Trophoblast cell (in vitro differentiated cells and primary cell): Measurements from ENCODE around the gene ADAMTSL2.
A peak's percentile ranks its signal among the peaks of the same experiment; 100 is the strongest.

ENCODE experiments used
- DNase-seq, 2 donors: peaks; one replicate each; pipeline ENCODE4 v3.0.0-alpha.2; 2016
- H2AFZ ChIP-seq: 2 replicates; pipeline ENCODE4 v1.6.1; 2013; ENCODE audit warnings: low read length, moderate library complexity, mild to moderate bottlenecking; ENCODE audit not compliant: insufficient read depth, poor library complexity
- H2AK5ac ChIP-seq: 2 replicates; pipeline ENCODE4 v1.6.1; 2013; ENCODE audit warnings: mild to moderate bottlenecking, low read length
- H2BK120ac ChIP-seq: 2 replicates; pipeline ENCODE4 v1.6.1; 2013; ENCODE audit warnings: low read length, mild to moderate bottlenecking, moderate library complexity; ENCODE audit not compliant: insufficient read depth, poor library complexity
- H2BK12ac ChIP-seq: 2 replicates; pipeline ENCODE4 v1.6.1; 2013; ENCODE audit warnings: mild to moderate bottlenecking, low read length, moderate library complexity
- H2BK5ac ChIP-seq: 2 replicates; pipeline ENCODE4 v1.6.1; 2013; ENCODE audit warnings: low read length, low read depth, moderate library complexity, mild to moderate bottlenecking; ENCODE audit not compliant: poor library complexity
- H3K14ac ChIP-seq: 2 replicates; pipeline ENCODE4 v1.6.1; 2013; ENCODE audit warnings: mild to moderate bottlenecking, low read length
- H3K18ac ChIP-seq: 2 replicates; pipeline ENCODE4 v1.6.1; 2013; ENCODE audit warnings: mild to moderate bottlenecking, low read length
- H3K23ac ChIP-seq: 2 replicates; pipeline ENCODE4 v1.6.1; 2013; ENCODE audit warnings: low read length
- H3K27ac ChIP-seq: 2 replicates; pipeline ENCODE4 v1.5.1; 2013; ENCODE audit warnings: low read depth, mild to moderate bottlenecking, inconsistent platforms, low read length, moderate library complexity
- H3K27me3 ChIP-seq: 2 replicates; pipeline ENCODE4 v1.6.1; 2013; ENCODE audit warnings: inconsistent platforms, mild to moderate bottlenecking, low read length, moderate library complexity; ENCODE audit not compliant: insufficient read depth
- H3K36me3 ChIP-seq, 2 experiments: 1 replicate in 1 of 2; 2 replicates in 1 of 2; pipeline ENCODE4 v1.6.1; 2013; ENCODE audit warnings: low read length in 2 of 2, mild to moderate bottlenecking in 2 of 2, moderate library complexity in 1 of 2; ENCODE audit not compliant: insufficient read depth in 2 of 2, control insufficient read depth in 1 of 2
- H3K4ac ChIP-seq: 2 replicates; pipeline ENCODE4 v1.6.1; 2013; ENCODE audit warnings: low read depth, mild to moderate bottlenecking, low read length, moderate library complexity
- H3K4me1 ChIP-seq, 2 experiments: 1 replicate in 1 of 2; 2 replicates in 1 of 2; pipeline ENCODE4 v1.6.1; 2013; ENCODE audit warnings: low read length in 2 of 2, mild to moderate bottlenecking in 2 of 2, moderate library complexity in 1 of 2; ENCODE audit not compliant: insufficient read depth in 2 of 2, control insufficient read depth in 1 of 2
- H3K4me2 ChIP-seq: 2 replicates; pipeline ENCODE4 v1.6.1; 2013; ENCODE audit warnings: inconsistent platforms, mild to moderate bottlenecking, low read length, moderate library complexity
- H3K4me3 ChIP-seq: 2 replicates; pipeline ENCODE4 v1.5.1; 2013; ENCODE audit warnings: mild to moderate bottlenecking, low read depth, low read length, inconsistent platforms
- H3K79me1 ChIP-seq: one replicate; pipeline ENCODE4 v1.6.1; 2013; ENCODE audit warnings: low read length
- H3K79me2 ChIP-seq: 2 replicates; pipeline ENCODE4 v1.6.1; 2013; ENCODE audit warnings: low read length, mild to moderate bottlenecking; ENCODE audit not compliant: control insufficient read depth, insufficient read depth, poor library complexity
- H3K9ac ChIP-seq: 2 replicates; pipeline ENCODE4 v1.6.1; 2013; ENCODE audit warnings: mild to moderate bottlenecking, low read length
- H3K9me3 ChIP-seq: 2 replicates; pipeline ENCODE4 v1.6.1; 2013; ENCODE audit warnings: low read depth, mild to moderate bottlenecking, control low read depth, inconsistent platforms, low read length; ENCODE audit not compliant: insufficient read depth
- H4K12ac ChIP-seq: 2 replicates; pipeline ENCODE4 v1.6.1; 2013; ENCODE audit warnings: low read depth, mild to moderate bottlenecking, low read length, moderate library complexity
- H4K8ac ChIP-seq: 2 replicates; pipeline ENCODE4 v1.6.1; 2013; ENCODE audit warnings: low read depth, mild to moderate bottlenecking, low read length, moderate library complexity
- H4K91ac ChIP-seq: one replicate; pipeline ENCODE4 v1.6.1; 2013; ENCODE audit warnings: low read depth, mild to moderate bottlenecking, low read length, moderate library complexity
- WGBS: extraction: QIAGEN DNeasy Blood & Tissue Kit; methylation state at CpG from one replicate; pipeline ENCODE4 v1.1.7; 2013; ENCODE audit warnings: missing lambda C conversion rate; ENCODE audit not compliant: insufficient read length, insufficient coverage; ENCODE audit errors: extremely low coverage; 5-methylcytosine and 5-hydroxymethylcytosine counted together

ADAMTSL2 gene

GRCh38 chr9:133582501-133583045, 48.1 kb downstream of the ADAMTSL2 start:
- no peak overlapping the region for H4K12ac ChIP-seq
- H3K14ac ChIP-seq = no peak overlapping the region
- peak overlapping the region; percentile 57 for H2AK5ac ChIP-seq
- H2BK5ac ChIP-seq = peak overlapping the region; percentile 9
- H3K79me2 ChIP-seq = peaks cover 3% of the 10 kb centered on the region
- no peak overlapping the region for H3K4ac ChIP-seq
- H2BK12ac ChIP-seq = peak overlapping the region; percentile 62
- no peak overlapping the region for H3K18ac ChIP-seq
- no peak for DNase-seq
- no CpG with 5 or more reads among the region's 14 CpGs for WGBS
- H3K27ac ChIP-seq = no peak overlapping the region
- no peak overlapping the region for H3K4me2 ChIP-seq
- no peak overlapping the region for H2BK120ac ChIP-seq
- no peaks in the 10 kb centered on the region for H3K9me3 ChIP-seq
- H4K8ac ChIP-seq = no peak overlapping the region
- H3K4me3 ChIP-seq = no peak overlapping the region
- peaks cover 31 to 35% of the 10 kb centered on the region in 2 experiments for H3K4me1 ChIP-seq
- H3K23ac ChIP-seq = no peak overlapping the region
- peak overlapping the region; percentile 42 for H4K91ac ChIP-seq
- peaks cover 27% of the 10 kb centered on the region for H3K79me1 ChIP-seq
- H3K36me3 ChIP-seq = no peaks in the 10 kb centered on the region
- no peak overlapping the region for H3K9ac ChIP-seq
- H3K27me3 ChIP-seq = no peaks in the 10 kb centered on the region
- H2AFZ ChIP-seq = no peak overlapping the region

- no peak overlapping the region for H2BK5ac ChIP-seq
- WGBS = no CpG with 5 or more reads among the region's 3 CpGs
- H3K79me1 ChIP-seq = peaks cover 27% of the 10 kb centered on the region
- H3K9me3 ChIP-seq = no peaks in the 10 kb centered on the region
- H4K12ac ChIP-seq = no peak overlapping the region
- H3K27ac ChIP-seq = no peak overlapping the region
- H2BK12ac ChIP-seq = peak overlapping the region; percentile 9
- H4K91ac ChIP-seq = peak overlapping the region; percentile 42
- H2AK5ac ChIP-seq = peak overlapping the region; percentile 38
- no peak overlapping the region for H3K23ac ChIP-seq
- H3K27me3 ChIP-seq = no peaks in the 10 kb centered on the region
- H4K8ac ChIP-seq = no peak overlapping the region
- H3K4me2 ChIP-seq = no peak overlapping the region
- no peaks in the 10 kb centered on the region for H3K36me3 ChIP-seq
- H3K18ac ChIP-seq = no peak overlapping the region
- H2BK120ac ChIP-seq = no peak overlapping the region
- H3K79me2 ChIP-seq = peaks cover 3% of the 10 kb centered on the region
- H3K4ac ChIP-seq = no peak overlapping the region
- DNase-seq = no peak
- no peak overlapping the region for H3K9ac ChIP-seq
- peaks cover 31 to 35% of the 10 kb centered on the region in 2 experiments for H3K4me1 ChIP-seq
- no peak overlapping the region for H2AFZ ChIP-seq
- H3K14ac ChIP-seq = no peak overlapping the region
- no peak overlapping the region for H3K4me3 ChIP-seq
Measured at GRCh38 chr9:133583111-133583510, 48.6 kb downstream of the ADAMTSL2 start.

GRCh38 chr9:133583586-133583985, 49.1 kb downstream of the ADAMTSL2 start:
- Histone ChIP-seq H2AFZ (no peak overlapping the region), H3K4me2 (no peak overlapping the region), H4K12ac (no peak overlapping the region), H4K8ac (no peak overlapping the region), H3K4me1 (peaks cover 31 to 35% of the 10 kb centered on the region in 2 experiments), H3K27me3 (no peaks in the 10 kb centered on the region), H2BK12ac (peak overlapping the region; percentile 2), H3K9ac (no peak overlapping the region), H3K4me3 (no peak overlapping the region), H2BK120ac (no peak overlapping the region), H3K79me1 (peaks cover 27% of the 10 kb centered on the region), H3K27ac (no peak overlapping the region), H3K14ac (no peak overlapping the region), H4K91ac (peak overlapping the region; percentile 29), H2AK5ac (peak overlapping the region; percentile 25), H3K23ac (no peak overlapping the region), H3K4ac (no peak overlapping the region), H3K9me3 (peaks cover 4% of the 10 kb centered on the region), H3K79me2 (peaks cover 3% of the 10 kb centered on the region), H3K36me3 (no peaks in the 10 kb centered on the region), H3K18ac (no peak overlapping the region), H2BK5ac (no peak overlapping the region)
- DNase-seq = no peak
- WGBS = no CpG with 5 or more reads among the region's 23 CpGs

- H3K36me3 ChIP-seq = no peaks in the 10 kb centered on the region
- peak overlapping the region; percentile 97 for H4K91ac ChIP-seq
- no peaks in the 10 kb centered on the region for H3K27me3 ChIP-seq
- peak overlapping the region; percentile 66 for H2BK120ac ChIP-seq
- H2AFZ ChIP-seq = no peak overlapping the region
- no peak overlapping the region for H4K12ac ChIP-seq
- H3K9ac ChIP-seq = no peak overlapping the region
- H3K18ac ChIP-seq = no peak overlapping the region
- H2BK12ac ChIP-seq = peak overlapping the region; percentile 91
- peaks cover 27% of the 10 kb centered on the region for H3K79me1 ChIP-seq
- H3K4me2 ChIP-seq = no peak overlapping the region
- H3K23ac ChIP-seq = no peak overlapping the region
- H3K4me1 ChIP-seq = peaks cover 31 to 35% of the 10 kb centered on the region in 2 experiments
- H3K14ac ChIP-seq = no peak overlapping the region
- no CpG with 5 or more reads among the region's 5 CpGs for WGBS
- no peak for DNase-seq
- H3K27ac ChIP-seq = no peak overlapping the region
- H3K9me3 ChIP-seq = peaks cover 5% of the 10 kb centered on the region
- peaks cover 3% of the 10 kb centered on the region for H3K79me2 ChIP-seq
- H2BK5ac ChIP-seq = peak overlapping the region; percentile 58
- H4K8ac ChIP-seq = no peak overlapping the region
- peak overlapping the region; percentile 13 for H2AK5ac ChIP-seq
- no peak overlapping the region for H3K4me3 ChIP-seq
- H3K4ac ChIP-seq = no peak overlapping the region
Measured at GRCh38 chr9:133584167-133584558, 49.7 kb downstream of the ADAMTSL2 start.
